OCI-LY1 (cell line): ENCODE data around the gene MOAP1.

Experiments
- H2AFZ ChIP-seq: fragments of 200-600 bp; sonication (generic), shearing (Covaris generic); 2 replicates; pipeline ENCODE4 v1.6.0; 2014; ENCODE audit warnings: antibody characterized with exemption, mild to moderate bottlenecking, low read length
- H3F3A ChIP-seq: fragments of 200-600 bp; sonication (generic), shearing (Covaris generic); 2 replicates; pipeline ENCODE4 v1.6.0; 2014; ENCODE audit warnings: mild to moderate bottlenecking, antibody characterized with exemption, low read length, moderate library complexity; ENCODE audit not compliant: insufficient read depth
- H3K27ac ChIP-seq: fragments of 200-600 bp; sonication (generic); 2 replicates; pipeline ENCODE4 v1.5.1; 2014; ENCODE audit warnings: low read length, mixed run types, mild to moderate bottlenecking, low read depth; ENCODE audit not compliant: poor library complexity, severe bottlenecking
- H3K27me3 ChIP-seq: fragments of 200-600 bp; sonication (generic); 2 replicates; pipeline ENCODE4 v1.6.0; 2014; ENCODE audit warnings: antibody characterized with exemption, mild to moderate bottlenecking, low read length, moderate library complexity; ENCODE audit not compliant: insufficient read depth
- H3K36me3 ChIP-seq: fragments of 200-600 bp; sonication (generic); 2 replicates; pipeline ENCODE4 v1.6.1; 2014; ENCODE audit warnings: mild to moderate bottlenecking, antibody characterized with exemption, low read length, moderate library complexity, mixed read lengths; ENCODE audit not compliant: insufficient read depth
- H3K4me1 ChIP-seq: fragments of 200-600 bp; sonication (generic); 2 replicates; pipeline ENCODE4 v1.5.1; 2014; ENCODE audit warnings: mild to moderate bottlenecking, low read length, moderate library complexity; ENCODE audit not compliant: insufficient read depth, severe bottlenecking
- H3K4me2 ChIP-seq: fragments of 200-600 bp; sonication (generic), shearing (Covaris generic); 2 replicates; pipeline ENCODE4 v1.6.1; 2014; ENCODE audit warnings: low read length
- H3K4me3 ChIP-seq: fragments of 200-600 bp; sonication (generic); 2 replicates; pipeline ENCODE4 v1.5.1; 2014; ENCODE audit warnings: low read length, low read depth, mild to moderate bottlenecking, mixed read lengths; ENCODE audit not compliant: poor library complexity, severe bottlenecking
- H3K79me2 ChIP-seq: fragments of 200-600 bp; shearing (Covaris generic); 2 replicates; pipeline ENCODE4 v1.6.1; 2016; ENCODE audit warnings: mixed run types, low read length, mixed read lengths; ENCODE audit not compliant: insufficient read depth
- H3K9ac ChIP-seq: fragments of 200-600 bp; sonication (generic), shearing (Covaris generic); 2 replicates; pipeline ENCODE4 v1.6.1; 2014; ENCODE audit warnings: mild to moderate bottlenecking, low read length, mixed read lengths
- H3K9me2 ChIP-seq: fragments of 200-600 bp; sonication (generic), shearing (Covaris generic); 2 replicates; pipeline ENCODE4 v1.6.1; 2014; ENCODE audit warnings: low read depth, mild to moderate bottlenecking, low read length, mixed read lengths
- H3K9me3 ChIP-seq: fragments of 200-600 bp; shearing (Covaris generic); 2 replicates; pipeline ENCODE4 v1.6.1; 2014; ENCODE audit warnings: low read length, mixed read lengths
- H4K20me1 ChIP-seq: fragments of 200-600 bp; sonication (generic), shearing (Covaris generic); 2 replicates; pipeline ENCODE4 v1.6.0; 2016; ENCODE audit warnings: mild to moderate bottlenecking, low read length; ENCODE audit not compliant: insufficient read depth
- EZH2 ChIP-seq: fragments of 200-600 bp; sonication (generic), shearing (Covaris generic); IDR thresholded peaks from 2 replicates; pipeline ENCODE4 v1.8.0; 2017; ENCODE audit warnings: borderline replicate concordance, mixed run types, mild to moderate bottlenecking, antibody characterized with exemption, low read length, moderate library complexity, mixed read lengths
- TF ChIP-seq, protein P1 (sequence below): fragments of 200-600 bp; sonication (generic), shearing (Covaris generic); IDR thresholded peaks from 2 replicates; pipeline ENCODE4 v1.5.1; 2017; ENCODE audit warnings: mild to moderate bottlenecking, antibody characterized with exemption, low read length, moderate library complexity, mixed read lengths

Gene MOAP1

GRCh38 chr14:93156693-93157369 lies 27.9 kb downstream of the MOAP1 start:
- Histone ChIP-seq H3K9me2 (no peaks in the 10 kb centered on the region), H3K4me2 (no peak overlapping the region), H3F3A (no peaks in the 10 kb centered on the region), H3K36me3 (no peaks in the 10 kb centered on the region), H3K9me3 (no peaks in the 10 kb centered on the region), H3K9ac (no peak overlapping the region), H3K4me1 (peaks cover 4% of the 10 kb centered on the region), H2AFZ (no peak overlapping the region), H3K79me2 (no peaks in the 10 kb centered on the region), H4K20me1 (no peaks in the 10 kb centered on the region), H3K4me3 (no peak overlapping the region), H3K27ac (no peak overlapping the region), H3K27me3 (no peaks in the 10 kb centered on the region)
- TF ChIP-seq EZH2: no peak
- TF ChIP-seq, protein P1, sequence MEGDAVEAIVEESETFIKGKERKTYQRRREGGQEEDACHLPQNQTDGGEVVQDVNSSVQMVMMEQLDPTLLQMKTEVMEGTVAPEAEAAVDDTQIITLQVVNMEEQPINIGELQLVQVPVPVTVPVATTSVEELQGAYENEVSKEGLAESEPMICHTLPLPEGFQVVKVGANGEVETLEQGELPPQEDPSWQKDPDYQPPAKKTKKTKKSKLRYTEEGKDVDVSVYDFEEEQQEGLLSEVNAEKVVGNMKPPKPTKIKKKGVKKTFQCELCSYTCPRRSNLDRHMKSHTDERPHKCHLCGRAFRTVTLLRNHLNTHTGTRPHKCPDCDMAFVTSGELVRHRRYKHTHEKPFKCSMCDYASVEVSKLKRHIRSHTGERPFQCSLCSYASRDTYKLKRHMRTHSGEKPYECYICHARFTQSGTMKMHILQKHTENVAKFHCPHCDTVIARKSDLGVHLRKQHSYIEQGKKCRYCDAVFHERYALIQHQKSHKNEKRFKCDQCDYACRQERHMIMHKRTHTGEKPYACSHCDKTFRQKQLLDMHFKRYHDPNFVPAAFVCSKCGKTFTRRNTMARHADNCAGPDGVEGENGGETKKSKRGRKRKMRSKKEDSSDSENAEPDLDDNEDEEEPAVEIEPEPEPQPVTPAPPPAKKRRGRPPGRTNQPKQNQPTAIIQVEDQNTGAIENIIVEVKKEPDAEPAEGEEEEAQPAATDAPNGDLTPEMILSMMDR: no peak

DNA sequence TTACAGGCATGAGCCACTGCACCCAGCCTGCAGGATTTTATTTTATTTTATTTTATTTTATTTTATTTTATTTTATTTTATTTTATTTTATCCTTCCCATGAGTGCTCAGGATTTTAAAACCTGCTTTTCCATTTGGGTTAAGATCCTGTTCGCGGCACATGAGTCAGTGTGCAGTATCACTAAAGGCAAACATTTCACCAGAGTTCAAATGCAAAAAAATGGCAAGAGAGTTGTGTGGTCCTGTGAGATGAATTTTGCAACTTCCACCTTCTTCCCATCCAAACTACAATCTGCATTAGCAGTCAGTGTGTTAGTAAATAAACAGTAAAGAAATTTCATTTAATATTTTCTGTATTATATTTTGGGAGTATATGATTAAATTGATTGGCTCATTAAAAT lies 29.0 kb downstream of the MOAP1 start:
- Histone ChIP-seq H2AFZ (no peak overlapping the region), H3K9me2 (no peaks in the 10 kb centered on the region), H3K27me3 (no peaks in the 10 kb centered on the region), H3F3A (no peaks in the 10 kb centered on the region), H3K4me1 (peaks cover 7% of the 10 kb centered on the region), H3K9ac (no peak overlapping the region), H4K20me1 (no peaks in the 10 kb centered on the region), H3K36me3 (no peaks in the 10 kb centered on the region), H3K9me3 (no peaks in the 10 kb centered on the region), H3K4me3 (no peak overlapping the region), H3K79me2 (no peaks in the 10 kb centered on the region), H3K4me2 (no peak overlapping the region), H3K27ac (no peak overlapping the region)
- no peak for TF ChIP-seq EZH2
- TF ChIP-seq, protein P1: no peak

GRCh38 chr14:93153121-93153520 lies 31.6 kb downstream of the MOAP1 start:
- no peak overlapping the region for H3K4me2 ChIP-seq
- no peaks in the 10 kb centered on the region for H3K9me3 ChIP-seq
- no peak overlapping the region for H2AFZ ChIP-seq
- H3K27me3 ChIP-seq: no peaks in the 10 kb centered on the region
- no peaks in the 10 kb centered on the region for H3F3A ChIP-seq
- H3K9me2 ChIP-seq: no peaks in the 10 kb centered on the region
- H3K9ac ChIP-seq: no peak overlapping the region
- no peak for TF ChIP-seq EZH2
- TF ChIP-seq, protein P1: no peak
- H3K4me1 ChIP-seq: peaks cover 8% of the 10 kb centered on the region
- no peaks in the 10 kb centered on the region for H3K79me2 ChIP-seq
- no peak overlapping the region for H3K4me3 ChIP-seq
- H3K27ac ChIP-seq: no peak overlapping the region
- no peaks in the 10 kb centered on the region for H4K20me1 ChIP-seq
- H3K36me3 ChIP-seq: no peaks in the 10 kb centered on the region
